RWPE1 (cell line): ENCODE data around the gene MGAT5.

Experiments used
- CTCF ChIA-PET: fragments of 350-600 bp; sonication (Branson Sonifier 250); formaldehyde crosslinking; extraction: SDS; loops from one replicate; lab custom pipeline; 2021; lab: Yijun Ruan, JAX
- POLR2A ChIA-PET: fragments of 400-600 bp; formaldehyde crosslinking; extraction: SDS; loops from one replicate; lab custom pipeline; 2020; ENCODE audit warnings: antibody characterized with exemption; ENCODE audit not compliant: low non-redundant PET; lab: Yijun Ruan, JAX
- DNase-seq: peaks from one replicate; pipeline ENCODE4 v3.0.0; 2012; ENCODE audit warnings: low spot score
- H3K27ac ChIP-seq: fragments of 450-650 bp; 2 replicates; pipeline ENCODE4 v1.5.1; 2017
- TF ChIP-seq, protein P1 (sequence below): fragments of 450-650 bp; conservative IDR thresholded peaks from 2 replicates; pipeline ENCODE4 v1.5.1; 2017; ENCODE audit warnings: low read depth, mild to moderate bottlenecking

MGAT5 gene

DNA sequence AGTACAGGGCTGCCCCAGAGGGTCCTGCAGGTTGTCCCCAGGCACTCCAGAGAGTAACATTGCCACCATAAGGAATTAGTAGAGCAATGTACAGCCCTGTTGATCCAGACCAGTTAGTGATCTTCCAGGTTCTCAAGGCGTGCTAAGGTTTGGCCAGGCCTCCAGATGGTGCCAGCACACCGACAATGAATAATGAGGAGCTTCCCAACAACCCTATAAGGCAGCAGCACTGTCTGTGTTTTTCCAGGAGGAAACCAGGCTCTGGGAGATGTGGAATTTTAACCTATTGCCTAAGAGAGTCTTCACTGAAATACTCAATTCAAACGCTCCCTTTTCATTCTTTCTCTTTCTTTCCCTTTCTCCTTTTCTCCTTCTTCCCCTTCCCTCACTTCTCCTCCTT is 122.1 kb downstream of the MGAT5 start:
- TF ChIP-seq, protein P1, sequence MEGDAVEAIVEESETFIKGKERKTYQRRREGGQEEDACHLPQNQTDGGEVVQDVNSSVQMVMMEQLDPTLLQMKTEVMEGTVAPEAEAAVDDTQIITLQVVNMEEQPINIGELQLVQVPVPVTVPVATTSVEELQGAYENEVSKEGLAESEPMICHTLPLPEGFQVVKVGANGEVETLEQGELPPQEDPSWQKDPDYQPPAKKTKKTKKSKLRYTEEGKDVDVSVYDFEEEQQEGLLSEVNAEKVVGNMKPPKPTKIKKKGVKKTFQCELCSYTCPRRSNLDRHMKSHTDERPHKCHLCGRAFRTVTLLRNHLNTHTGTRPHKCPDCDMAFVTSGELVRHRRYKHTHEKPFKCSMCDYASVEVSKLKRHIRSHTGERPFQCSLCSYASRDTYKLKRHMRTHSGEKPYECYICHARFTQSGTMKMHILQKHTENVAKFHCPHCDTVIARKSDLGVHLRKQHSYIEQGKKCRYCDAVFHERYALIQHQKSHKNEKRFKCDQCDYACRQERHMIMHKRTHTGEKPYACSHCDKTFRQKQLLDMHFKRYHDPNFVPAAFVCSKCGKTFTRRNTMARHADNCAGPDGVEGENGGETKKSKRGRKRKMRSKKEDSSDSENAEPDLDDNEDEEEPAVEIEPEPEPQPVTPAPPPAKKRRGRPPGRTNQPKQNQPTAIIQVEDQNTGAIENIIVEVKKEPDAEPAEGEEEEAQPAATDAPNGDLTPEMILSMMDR = no peak
- peak; percentile 45 for DNase-seq
- no peak overlapping the region for H3K27ac ChIP-seq
- POLR2A ChIA-PET = no interaction called here
- CTCF ChIA-PET = interaction anchor here (0.6 to 1.6 kb wide), 4 partner anchors 36 to 1149 kb away, joined by 3 to 8 read pairs (median 6); no protein-coding TSS in a partner anchor

DNA sequence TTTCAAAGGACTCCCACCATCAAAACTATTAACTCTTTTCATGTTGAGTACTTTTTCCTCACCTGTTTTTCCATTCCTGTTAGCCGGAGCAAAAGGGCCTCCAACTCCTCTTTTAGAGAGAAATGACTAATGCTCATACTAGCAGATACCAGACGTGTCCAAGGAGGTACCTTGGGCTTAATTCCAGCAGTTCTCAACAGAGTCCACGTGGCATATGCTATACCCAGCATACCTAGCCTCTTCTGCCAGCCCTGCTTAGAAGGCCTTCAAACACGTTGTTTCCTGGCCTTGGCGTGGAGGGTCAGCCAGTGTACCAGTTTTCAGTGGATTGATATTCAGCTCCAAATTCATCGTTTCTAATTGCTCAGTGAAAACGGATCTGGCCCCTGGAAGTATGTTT is 123.9 kb downstream of the MGAT5 start:
- no peak for DNase-seq
- TF ChIP-seq, protein P1 = no peak
- CTCF ChIA-PET = interaction anchor here (1.1 kb wide), 1 partner anchor 83 kb away, joined by 4 read pairs; no protein-coding TSS in a partner anchor
- H3K27ac ChIP-seq = no peak overlapping the region
- POLR2A ChIA-PET = no interaction called here

DNA sequence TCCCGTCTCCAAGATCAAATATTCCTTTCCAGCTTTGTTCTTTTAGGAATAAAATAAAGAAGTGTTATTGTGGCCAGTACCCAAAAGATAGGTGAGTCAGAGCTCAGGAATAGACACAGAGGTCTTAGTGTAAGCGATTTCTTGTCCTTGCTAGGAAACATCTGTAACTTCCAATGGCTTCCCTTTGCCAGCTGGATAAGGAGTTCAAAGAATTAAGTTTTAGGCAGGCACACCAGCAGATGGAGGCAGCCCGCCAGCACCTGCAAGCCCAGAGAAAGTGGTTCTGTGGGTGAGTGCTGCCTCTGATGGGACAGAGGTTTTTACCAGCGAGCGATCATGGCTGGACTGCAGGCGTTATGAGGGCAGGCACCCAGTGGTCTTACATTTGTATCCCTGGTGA is 125.4 kb downstream of the MGAT5 start:
- CTCF ChIA-PET = no interaction called here
- POLR2A ChIA-PET = no interaction called here
- DNase-seq = no peak
- TF ChIP-seq, protein P1 = no peak
- H3K27ac ChIP-seq = no peak overlapping the region

DNA sequence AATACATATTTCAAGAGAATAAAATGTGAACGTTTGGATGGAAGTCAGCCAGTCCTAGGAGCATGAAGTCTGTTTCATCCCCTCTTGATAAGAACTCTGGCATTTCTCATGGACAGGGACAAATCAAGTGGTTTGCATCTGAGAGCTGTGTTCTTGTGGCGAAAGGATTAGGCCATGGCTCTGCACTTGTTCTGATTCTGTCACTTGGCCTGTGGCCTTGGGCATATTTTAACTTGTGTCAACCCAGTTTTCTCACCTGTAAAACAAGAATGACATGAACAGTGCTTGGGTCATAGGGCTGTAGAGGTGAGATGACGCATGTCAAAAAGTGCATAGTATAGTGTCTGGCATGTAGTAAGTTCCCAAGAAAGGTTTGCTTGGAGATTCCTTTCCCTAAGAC is 125.8 kb downstream of the MGAT5 start:
- DNase-seq = no peak
- no peak overlapping the region for H3K27ac ChIP-seq
- ChIA-PET CTCF (interaction anchor here (0.6 kb wide), 1 partner anchor 1453 kb away, joined by 3 read pairs; no protein-coding TSS in a partner anchor), POLR2A (no interaction called here)
- TF ChIP-seq, protein P1 = no peak

DNA sequence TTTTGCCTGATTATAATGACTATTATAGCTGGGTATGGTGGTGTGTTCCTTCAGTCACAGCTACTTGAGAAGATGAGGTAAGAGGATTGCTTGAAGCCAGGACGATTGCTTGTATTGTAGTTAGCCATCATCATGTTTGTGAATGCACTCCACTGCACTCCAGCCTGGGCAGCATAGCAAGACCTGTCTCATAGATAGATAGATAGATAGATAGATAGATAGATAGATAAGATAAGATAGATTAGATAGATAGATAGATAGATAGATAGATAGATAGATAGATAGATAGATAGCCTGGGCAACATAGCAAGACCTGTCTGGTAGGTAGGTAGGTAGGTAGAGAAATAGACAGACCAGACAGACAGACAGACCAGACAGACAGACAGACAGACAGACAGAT is 127.3 kb downstream of the MGAT5 start:
- TF ChIP-seq, protein P1 = no peak
- POLR2A ChIA-PET = no interaction called here
- no peak for DNase-seq
- no peak overlapping the region for H3K27ac ChIP-seq
- CTCF ChIA-PET = no interaction called here

DNA sequence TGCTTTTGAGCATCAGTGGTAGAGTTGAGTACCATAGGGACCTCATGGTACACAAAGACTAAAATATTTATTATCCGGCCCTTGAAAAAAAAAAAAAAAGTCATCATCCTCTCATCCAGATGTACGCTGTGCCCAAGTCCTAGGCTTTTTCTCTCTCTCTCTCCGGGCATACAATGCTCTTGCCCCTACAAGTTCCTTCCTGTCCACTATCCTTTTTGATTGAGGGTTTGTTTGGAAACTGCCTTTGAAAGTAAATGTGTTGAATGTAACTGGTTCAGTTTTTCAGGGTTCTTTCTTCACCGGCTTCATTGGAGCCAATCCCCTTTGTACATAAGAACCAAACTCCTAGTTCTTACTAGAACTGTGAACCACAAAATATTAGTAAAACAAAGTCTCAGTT is 130.3 kb downstream of the MGAT5 start:
- no peak for DNase-seq
- TF ChIP-seq, protein P1 = no peak
- POLR2A ChIA-PET = no interaction called here
- no peak overlapping the region for H3K27ac ChIP-seq
- CTCF ChIA-PET = no interaction called here
